MM.1S (cell line): ENCODE data around the gene KRTAP9-8.

Source experiments
- DNase-seq: peaks from one replicate; pipeline ENCODE4 v3.0.0-alpha.2; 2015
- H2AFZ ChIP-seq: fragments of 300-600 bp; sonication (generic); 2 replicates; pipeline ENCODE4 v1.6.0; 2016; ENCODE audit warnings: antibody characterized with exemption, low read length
- H3F3A ChIP-seq: fragments of 300-600 bp; sonication (generic); 2 replicates; pipeline ENCODE4 v1.6.1; 2016; ENCODE audit warnings: mild to moderate bottlenecking, antibody characterized with exemption, low read length, moderate library complexity, mixed read lengths; ENCODE audit not compliant: insufficient read depth
- H3K27ac ChIP-seq: fragments of 300-600 bp; sonication (generic); 2 replicates; pipeline ENCODE4 v1.5.1; 2016; ENCODE audit warnings: mild to moderate bottlenecking, low read length
- H3K27me3 ChIP-seq: fragments of 300-600 bp; sonication (generic); replicated peaks from 2 replicates; pipeline ENCODE4 v1.6.0; 2016; ENCODE audit warnings: low read length; ENCODE audit not compliant: insufficient read depth
- H3K36me3 ChIP-seq: fragments of 300-600 bp; sonication (generic); replicated peaks from 2 replicates; pipeline ENCODE4 v1.6.1; 2016; ENCODE audit warnings: mild to moderate bottlenecking, low read length, mixed read lengths; ENCODE audit not compliant: insufficient read depth
- H3K4me1 ChIP-seq: fragments of 300-600 bp; sonication (generic); 2 replicates; pipeline ENCODE4 v1.6.1; 2016; ENCODE audit warnings: low read length, mixed read lengths
- H3K4me2 ChIP-seq: fragments of 300-600 bp; sonication (generic); 2 replicates; pipeline ENCODE4 v1.6.0; 2016; ENCODE audit warnings: low read depth, low read length
- H3K4me3 ChIP-seq: fragments of 300-600 bp; sonication (generic); 2 replicates; pipeline ENCODE4 v1.5.1; 2016; ENCODE audit warnings: low read length, mixed read lengths
- H3K79me2 ChIP-seq: fragments of 300-600 bp; sonication (generic); 2 replicates; pipeline ENCODE4 v1.6.1; 2016; ENCODE audit warnings: mixed run types, low read length, mixed read lengths
- H3K9ac ChIP-seq: fragments of 300-600 bp; sonication (generic); 2 replicates; pipeline ENCODE4 v1.6.1; 2016; ENCODE audit warnings: low read length, mixed read lengths
- H3K9me2 ChIP-seq: fragments of 300-600 bp; sonication (generic); replicated peaks from 2 replicates; pipeline ENCODE4 v1.6.1; 2016; ENCODE audit warnings: mild to moderate bottlenecking, low read length, mixed read lengths; ENCODE audit not compliant: insufficient read depth
- H3K9me3 ChIP-seq: fragments of 300-600 bp; sonication (generic); replicated peaks from 2 replicates; pipeline ENCODE4 v1.6.1; 2016; ENCODE audit warnings: mild to moderate bottlenecking, low read length, mixed read lengths; ENCODE audit not compliant: insufficient read depth
- H4K20me1 ChIP-seq: fragments of 300-600 bp; sonication (generic); 2 replicates; pipeline ENCODE4 v1.6.1; 2016; ENCODE audit warnings: mild to moderate bottlenecking, low read length, moderate library complexity, mixed read lengths; ENCODE audit not compliant: insufficient read depth
- CTCF ChIP-seq: fragments of 300-600 bp; sonication (generic); IDR thresholded peaks from 2 replicates; pipeline ENCODE4 v1.5.1; 2016; ENCODE audit warnings: antibody characterized with exemption, low read length, mixed read lengths
- EZH2 ChIP-seq: fragments of 300-600 bp; sonication (generic); optimal IDR thresholded peaks from 2 replicates; pipeline ENCODE3; 2017; ENCODE audit warnings: low read depth, mild to moderate bottlenecking, antibody characterized with exemption, low read length, mixed read lengths
- EZH2phosphoT487 ChIP-seq: fragments of 300-600 bp; sonication (generic); IDR thresholded peaks from 2 replicates; pipeline ENCODE4 v1.6.1; 2018; ENCODE audit warnings: antibody characterized with exemption, low read length

The KRTAP9-8 gene

GRCh38 chr17:41278176-41278955 is 40.6 kb downstream of the KRTAP9-8 start:
- H3K9me2 ChIP-seq, result no peaks in the 10 kb centered on the region
- no peaks in the 10 kb centered on the region for H3K4me1 ChIP-seq
- H3K9me3 ChIP-seq, result no peaks in the 10 kb centered on the region
- H4K20me1 ChIP-seq, result no peaks in the 10 kb centered on the region
- no peak overlapping the region for H2AFZ ChIP-seq
- no peaks in the 10 kb centered on the region for H3K36me3 ChIP-seq
- no peaks in the 10 kb centered on the region for H3K79me2 ChIP-seq
- no peak for DNase-seq
- H3F3A ChIP-seq, result no peaks in the 10 kb centered on the region
- H3K4me2 ChIP-seq, result no peak overlapping the region
- TF ChIP-seq CTCF, result no peak
- TF ChIP-seq EZH2phosphoT487, result no peak
- no peak for TF ChIP-seq EZH2
- no peak overlapping the region for H3K9ac ChIP-seq
- no peak overlapping the region for H3K27ac ChIP-seq
- no peaks in the 10 kb centered on the region for H3K27me3 ChIP-seq
- no peak overlapping the region for H3K4me3 ChIP-seq

- Histone ChIP-seq H3K9me3 (no peaks in the 10 kb centered on the region), H3K36me3 (no peaks in the 10 kb centered on the region), H3K4me1 (no peaks in the 10 kb centered on the region), H3K4me3 (no peak overlapping the region), H3K79me2 (no peaks in the 10 kb centered on the region), H3F3A (no peaks in the 10 kb centered on the region), H3K9ac (no peak overlapping the region), H3K4me2 (no peak overlapping the region), H4K20me1 (no peaks in the 10 kb centered on the region), H3K9me2 (no peaks in the 10 kb centered on the region), H2AFZ (no peak overlapping the region), H3K27ac (no peak overlapping the region), H3K27me3 (no peaks in the 10 kb centered on the region)
- no peak for DNase-seq
- no peak for TF ChIP-seq CTCF
Observed at GRCh38 chr17:41284043-41284442, 46.2 kb downstream of the KRTAP9-8 start.

- Histone ChIP-seq H3K4me3 (no peak overlapping the region), H3K27me3 (no peaks in the 10 kb centered on the region), H4K20me1 (no peaks in the 10 kb centered on the region), H3K9me3 (no peaks in the 10 kb centered on the region), H2AFZ (no peak overlapping the region), H3F3A (no peaks in the 10 kb centered on the region), H3K9ac (no peak overlapping the region), H3K36me3 (no peaks in the 10 kb centered on the region), H3K79me2 (no peaks in the 10 kb centered on the region), H3K9me2 (no peaks in the 10 kb centered on the region), H3K4me1 (no peaks in the 10 kb centered on the region), H3K27ac (no peak overlapping the region), H3K4me2 (no peak overlapping the region)
- no peak for DNase-seq
- TF ChIP-seq EZH2phosphoT487 (no peak), CTCF (no peak), EZH2 (no peak)
Observed at GRCh38 chr17:41284546-41284945, 46.7 kb downstream of the KRTAP9-8 start.
